ENCODE data around the gene PAQR8.

- TF ChIP-seq CTCF (conservative IDR thresholded peaks at IDR 0.05; ENCODE audit: low read depth, low read length) (no peak), EZH2 (IDR thresholded peaks at IDR 0.05; ENCODE audit: low read length, unreplicated experiment) (no peak)
Observed at GRCh38 chr6:52403086-52403485, 41.1 kb downstream of the PAQR8 start.

Data from PC-3 (cell line).